Erythroblast (primary cell): ENCODE data around the gene FNDC11.
"Not testable (repeated sequence)": the region's sequence is repeated elsewhere in the genome, so short reads cannot be mapped to it uniquely, and the experiment has no call there.

Source experiments
- GATA1 ChIP-seq: IDR thresholded peaks from 2 replicates; pipeline ENCODE4 v1.6.1; 2011; ENCODE audit warnings: low read depth, mild to moderate bottlenecking, control low read depth, low read length, moderate library complexity
- POLR2A ChIP-seq: IDR thresholded peaks from 2 replicates; pipeline ENCODE4 v1.6.1; 2011; ENCODE audit warnings: mild to moderate bottlenecking, low read length

- TF ChIP-seq POLR2A, GATA1: not testable (repeated sequence)
Measured at GRCh38 chr20:63559485-63560332, 5.8 kb downstream of the FNDC11 start.
